KG1 (cell line): ENCODE measurements around the gene CACNG4.

Experiments
- DNase-seq: peaks from one replicate; lab custom pipeline; 2025; lab: John Stamatoyannopoulos, UW

Gene CACNG4

DNA sequence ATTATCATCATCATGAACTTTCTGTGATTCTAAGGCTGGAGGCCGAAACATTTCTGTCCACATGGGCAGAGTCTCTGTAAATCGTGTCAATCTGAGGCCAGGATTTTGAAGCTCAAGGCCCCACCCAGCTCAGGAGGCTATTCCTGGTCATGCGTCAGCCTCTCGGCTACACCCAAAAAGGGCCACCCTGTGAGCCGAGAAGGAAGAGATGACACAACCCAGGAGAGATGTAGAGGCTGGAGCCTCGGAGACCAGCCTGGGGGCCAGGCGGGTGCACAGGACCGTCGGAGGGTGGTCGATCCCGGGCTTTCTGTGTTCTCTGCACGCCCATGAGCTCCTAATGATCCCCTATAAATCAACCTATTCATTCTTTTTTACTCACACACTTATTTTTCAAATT, 78.8 kb downstream of the CACNG4 start:
- DNase-seq, result no peak

DNA sequence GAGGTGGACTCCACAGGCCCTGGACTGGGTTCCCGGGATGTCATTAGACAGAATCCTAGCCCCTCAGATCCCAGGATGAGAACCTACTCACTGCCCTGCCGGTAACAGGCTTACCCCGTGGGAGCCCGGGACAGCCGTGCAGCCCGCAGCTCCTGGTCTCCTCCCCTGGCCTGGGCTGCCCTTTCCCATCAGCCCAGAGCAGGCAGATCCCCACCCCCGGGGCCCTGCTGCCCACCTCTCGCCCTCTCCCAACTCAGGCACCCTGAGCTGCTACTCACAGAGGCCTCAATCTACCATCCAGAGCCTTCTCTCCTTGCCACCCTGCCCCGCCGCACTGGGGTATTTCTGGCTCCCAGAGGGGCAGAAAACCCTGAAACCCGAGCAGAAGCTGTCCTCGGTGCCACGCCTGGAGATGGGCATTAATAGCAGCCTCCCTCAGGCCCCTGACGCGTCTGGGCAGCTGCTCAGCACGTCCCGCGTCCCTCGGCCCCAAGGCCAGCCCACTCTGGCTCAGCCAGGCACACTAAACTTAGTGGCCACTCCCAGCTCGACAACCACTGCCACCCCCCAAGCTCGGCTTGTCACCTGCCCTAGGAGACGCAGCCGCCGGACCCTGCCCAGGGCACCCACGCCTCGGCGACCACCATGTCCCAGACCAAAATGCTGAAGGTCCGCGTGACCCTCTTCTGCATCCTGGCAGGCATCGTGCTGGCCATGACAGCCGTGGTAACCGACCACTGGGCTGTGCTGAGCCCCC, 79.7 kb downstream of the CACNG4 start, which contains the start of gene CACNG1:
TSS of gene CACNG1 (plus strand) at position 539 of the 757 bp plus-strand sequence. CDS start at position 646, 107 bp downstream.
- DNase-seq, result no peak

DNA sequence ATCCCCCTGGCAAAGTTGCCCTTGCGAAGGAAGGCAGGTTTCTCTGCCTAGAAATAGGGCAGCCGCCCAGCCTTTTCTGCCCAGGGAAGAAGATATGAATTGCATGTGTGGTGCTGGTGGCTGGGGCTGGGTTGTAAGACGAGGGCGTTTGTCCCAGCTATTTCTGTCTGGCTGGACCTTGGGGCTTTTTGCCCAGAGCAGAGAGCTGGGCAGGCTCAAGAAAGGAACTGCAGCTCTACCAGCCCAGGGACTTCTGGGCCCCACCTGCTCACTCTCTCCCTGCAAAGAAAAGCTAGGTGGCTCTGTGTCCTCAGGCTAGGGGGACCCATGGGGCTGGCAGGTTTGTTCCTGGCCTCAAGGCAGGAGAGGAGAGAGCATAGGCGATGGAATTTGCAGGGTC, 80.4 kb downstream of the CACNG4 start:
- no peak for DNase-seq

- DNase-seq, result no peak
These were observed 81.9 kb downstream of the CACNG4 start for GRCh38 chr17:67046398-67046797.

DNA sequence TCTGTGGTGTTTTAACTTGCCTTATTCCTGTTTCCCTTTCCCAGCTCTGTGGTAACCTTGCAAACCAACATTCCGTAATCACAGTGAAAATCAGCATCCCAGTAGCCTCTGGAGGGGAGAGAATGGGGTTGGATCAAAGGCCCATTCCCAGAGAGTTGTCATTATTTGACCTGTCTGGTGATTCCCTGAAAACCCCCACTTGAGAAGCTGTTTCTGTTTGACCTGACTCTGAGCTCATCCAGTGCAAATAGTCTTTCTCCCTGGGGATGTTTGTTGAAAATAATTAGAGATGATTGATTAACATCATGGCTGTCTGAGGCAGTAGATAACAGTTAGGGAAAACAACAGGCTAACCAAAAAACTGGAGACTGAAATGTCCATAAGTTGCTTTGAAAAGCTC, 82.9 kb downstream of the CACNG4 start:
- DNase-seq, result no peak

GRCh38 chr17:67049025-67049739, 84.7 kb downstream of the CACNG4 start:
- no peak for DNase-seq

- DNase-seq, result no peak
These were observed 85.6 kb downstream of the CACNG4 start for GRCh38 chr17:67050066-67050465.

DNA sequence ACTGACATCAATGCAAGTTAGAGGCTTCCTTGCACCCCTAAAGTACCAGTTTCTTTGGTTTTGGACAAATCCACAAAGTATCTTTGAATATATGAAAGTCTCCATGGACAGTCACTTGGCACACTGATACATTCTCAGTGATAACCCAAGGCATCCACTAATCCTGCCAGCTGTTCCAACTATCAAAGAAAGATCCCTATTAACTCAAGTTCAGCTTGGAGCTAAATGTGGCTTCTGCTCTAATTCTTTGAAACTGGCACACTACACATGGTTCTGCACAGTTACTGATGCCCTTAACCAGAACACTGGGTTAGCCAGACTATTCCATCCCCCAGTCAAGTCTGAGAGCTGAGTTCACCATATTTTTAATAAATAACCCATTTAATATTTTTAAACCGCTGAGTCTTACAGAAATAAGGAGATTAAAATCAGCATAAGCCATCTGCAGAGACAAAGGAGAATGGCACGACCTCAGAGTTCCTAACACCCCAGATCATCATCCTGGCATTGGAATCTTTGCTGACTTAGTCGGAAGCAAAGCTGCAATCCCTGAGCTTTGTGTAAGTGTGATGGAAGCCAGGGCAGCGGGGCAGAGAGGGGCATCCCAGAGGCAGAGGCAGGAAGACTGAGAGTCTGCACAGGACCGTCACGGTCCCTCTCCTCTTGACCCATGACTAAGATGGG, 86.1 kb downstream of the CACNG4 start:
- DNase-seq, result no peak

DNA sequence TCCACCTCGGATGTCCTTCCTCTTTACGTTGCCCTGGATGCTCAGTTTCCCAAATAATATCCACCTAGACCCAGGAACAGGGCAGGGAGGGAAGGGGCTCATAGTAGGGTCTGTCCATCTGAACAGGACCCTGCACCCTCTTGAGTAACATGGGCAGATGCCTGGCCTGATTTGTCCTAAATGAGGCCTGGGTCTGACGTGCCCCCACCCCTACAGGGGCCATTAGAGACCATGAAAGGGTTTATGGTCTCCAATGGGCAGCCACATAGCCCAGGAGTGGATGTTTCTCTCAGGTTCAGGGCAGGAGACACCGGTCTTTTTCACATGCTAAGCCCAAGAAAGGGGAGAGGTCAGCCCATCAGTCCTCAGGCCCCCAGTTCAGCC, 86.6 kb downstream of the CACNG4 start:
- DNase-seq, result no peak

DNA sequence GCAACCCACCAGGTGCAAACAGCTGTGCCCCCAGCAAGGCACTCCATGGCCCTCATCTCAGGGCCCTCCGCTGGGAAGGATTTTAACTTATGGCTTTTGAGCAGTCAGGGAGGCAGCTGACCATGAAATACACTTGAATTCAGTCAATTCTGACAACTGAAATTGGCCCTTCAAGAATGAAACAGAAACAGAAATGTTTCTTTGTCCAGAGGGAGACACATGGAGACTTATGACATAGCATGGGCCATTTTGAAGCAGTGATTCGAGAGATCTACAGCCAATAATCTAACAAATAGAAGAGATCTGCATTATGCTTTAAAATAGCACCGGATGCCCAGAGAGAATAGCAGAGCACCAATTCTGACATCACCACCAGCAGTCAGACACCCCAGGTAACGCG, 87.3 kb downstream of the CACNG4 start:
- no peak for DNase-seq

DNA sequence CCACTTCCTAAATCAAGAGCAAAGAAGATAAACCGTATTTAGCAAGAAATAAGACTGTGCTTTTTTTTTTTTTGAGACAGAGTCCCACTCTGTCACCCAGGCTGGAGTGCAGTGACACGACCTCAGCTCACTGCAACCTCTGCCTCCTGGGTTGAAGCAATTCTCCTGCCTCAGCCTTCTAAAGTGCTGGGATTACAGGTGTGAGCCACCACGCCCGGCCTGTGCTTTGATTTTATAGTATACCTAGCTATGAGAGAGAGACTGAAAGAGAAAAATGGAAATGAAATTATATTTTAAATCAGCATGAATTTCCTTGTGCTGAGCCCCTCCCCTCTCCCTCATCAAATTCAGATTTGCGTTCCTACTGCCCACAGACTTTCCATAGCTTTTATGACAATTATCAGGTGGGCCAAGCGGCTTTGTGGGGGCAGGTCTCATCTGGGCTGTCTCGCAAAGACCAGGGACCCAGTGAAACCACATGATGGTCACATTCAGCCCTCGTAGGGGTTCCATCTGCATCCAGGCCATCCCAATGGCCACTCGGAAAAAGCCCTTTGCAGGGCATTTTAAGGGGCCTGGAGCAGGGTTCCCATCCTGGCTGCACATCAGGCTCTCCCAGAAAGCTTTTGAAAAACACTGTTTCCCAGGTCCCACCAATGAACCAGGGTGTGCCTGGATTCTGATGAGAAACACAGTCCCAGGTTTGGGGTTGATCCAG, 88.4 kb downstream of the CACNG4 start:
- no peak for DNase-seq

- no peak for DNase-seq
These were observed 89.0 kb downstream of the CACNG4 start for GRCh38 chr17:67053438-67054000.

DNA sequence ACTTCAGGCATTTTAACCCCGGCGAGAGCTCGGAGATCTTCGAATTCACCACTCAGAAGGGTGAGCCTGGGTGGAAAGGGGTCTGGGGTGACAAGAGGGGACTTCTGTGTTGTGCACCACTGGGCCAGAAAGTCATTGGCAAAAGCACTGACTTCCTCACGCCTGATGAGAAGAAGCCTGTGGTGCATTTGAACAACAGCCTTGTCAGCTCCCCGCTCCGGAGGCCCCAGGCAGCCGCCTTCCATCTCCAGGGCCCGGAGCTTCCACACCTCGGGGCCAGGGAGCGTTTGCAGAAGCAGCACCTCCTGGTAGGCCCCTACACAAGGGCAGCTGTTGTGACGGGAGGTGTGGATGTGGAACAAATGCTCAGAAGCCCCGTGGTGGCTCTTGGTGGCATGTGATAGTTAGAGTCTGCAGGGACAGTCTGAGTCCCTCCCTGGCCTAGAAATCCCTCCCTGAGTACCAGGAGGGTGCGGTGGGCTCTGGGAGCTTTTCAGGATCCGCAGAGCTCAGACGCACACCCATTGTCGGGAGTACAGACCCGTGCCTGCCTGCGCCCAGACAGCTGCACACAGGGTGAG, 89.6 kb downstream of the CACNG4 start:
- no peak for DNase-seq

GRCh38 chr17:67054608-67055007, 90.1 kb downstream of the CACNG4 start:
- DNase-seq, result no peak

DNA sequence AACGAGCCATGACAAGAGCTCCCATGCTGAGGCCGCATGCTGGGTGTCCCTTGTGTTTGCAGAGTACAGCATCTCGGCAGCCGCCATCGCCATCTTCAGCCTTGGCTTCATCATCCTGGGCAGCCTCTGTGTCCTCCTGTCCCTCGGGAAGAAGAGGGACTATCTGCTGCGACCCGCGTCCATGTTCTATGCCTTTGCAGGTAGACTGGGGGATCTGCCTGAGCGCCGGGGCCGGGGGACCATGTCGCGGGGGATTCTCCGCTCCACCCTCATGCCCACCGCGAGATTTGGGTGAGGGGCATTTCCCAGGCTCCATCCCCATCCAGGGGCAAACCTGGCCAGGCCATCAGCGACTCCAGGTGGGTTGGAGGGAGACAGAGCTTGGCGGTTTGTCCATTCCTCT, 90.5 kb downstream of the CACNG4 start:
- DNase-seq, result no peak

- DNase-seq, result no peak
These were observed 91.6 kb downstream of the CACNG4 start for GRCh38 chr17:67055811-67056745.

GRCh38 chr17:67056746-67057490, 92.4 kb downstream of the CACNG4 start:
- DNase-seq, result no peak

DNA sequence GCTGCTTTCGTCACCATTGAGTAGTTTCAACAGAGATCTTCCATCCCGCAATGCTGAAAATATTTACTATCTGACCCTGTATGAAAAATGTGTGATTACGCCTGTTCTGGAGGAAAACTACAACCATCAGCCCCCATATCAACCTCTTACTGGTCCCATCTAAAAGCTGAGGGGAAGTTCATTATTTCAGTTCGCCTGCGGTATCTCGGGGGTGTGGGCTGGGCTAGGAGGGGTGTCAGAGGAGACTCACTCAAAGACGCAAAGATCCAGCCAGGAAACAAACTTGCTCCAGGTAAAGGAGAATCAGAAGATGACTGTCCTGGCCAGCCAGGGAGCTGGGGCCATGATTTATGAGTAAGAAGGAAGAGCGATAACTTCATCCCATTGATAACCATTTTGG, 93.5 kb downstream of the CACNG4 start:
- no peak for DNase-seq

DNA sequence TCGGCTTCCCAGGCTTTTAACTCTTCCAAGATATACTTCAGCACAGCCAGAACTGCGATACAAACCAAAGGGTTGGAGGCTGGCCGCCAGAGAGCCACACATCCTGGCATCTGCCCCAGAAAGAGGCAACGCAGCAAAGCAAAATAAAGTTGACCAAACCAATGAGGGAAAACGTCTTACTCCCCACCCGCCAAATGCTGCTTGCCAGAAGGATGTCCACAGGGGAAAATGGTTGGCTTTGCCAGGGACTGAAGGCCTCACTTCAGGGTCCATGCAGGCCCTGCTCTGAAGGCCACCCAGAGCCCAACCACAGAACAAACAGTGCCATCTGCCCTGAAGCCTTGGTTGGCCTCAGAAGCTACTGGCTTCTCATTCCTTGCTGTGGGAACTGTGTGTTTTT, 94.9 kb downstream of the CACNG4 start:
- no peak for DNase-seq

GRCh38 chr17:67063141-67063540, 98.6 kb downstream of the CACNG4 start:
- DNase-seq, result no peak
